Osteocyte (in vitro differentiated cells): Measurements from ENCODE around the gene SYNDIG1. TPM values are rescaled to one million over a fixed set of nuclear protein-coding genes. Genes with fewer than 3 reads are reported as not detected.

Source experiments
- DNase-seq: peaks from one replicate; pipeline ENCODE4 v3.0.0; 2021; ENCODE audit warnings: mixed read lengths; ENCODE audit not compliant: unreplicated experiment; ENCODE audit errors: extremely low spot score
- H3K27ac Mint-ChIP-seq: one replicate; pipeline ENCODE4 v1.8.0; 2021; ENCODE audit warnings: mild to moderate bottlenecking, mixed read lengths; ENCODE audit not compliant: unreplicated experiment
- H3K27me3 Mint-ChIP-seq: one replicate; pipeline ENCODE4 v1.8.0; 2021; ENCODE audit warnings: mixed read lengths; ENCODE audit not compliant: unreplicated experiment
- H3K36me3 Mint-ChIP-seq: one replicate; pipeline ENCODE4 v1.8.0; 2021; ENCODE audit warnings: mixed read lengths; ENCODE audit not compliant: unreplicated experiment
- H3K4me1 Mint-ChIP-seq: one replicate; pipeline ENCODE4 v1.8.0; 2021; ENCODE audit warnings: mixed read lengths; ENCODE audit not compliant: unreplicated experiment
- H3K4me3 Mint-ChIP-seq: one replicate; pipeline ENCODE4 v1.8.0; 2021; ENCODE audit warnings: mild to moderate bottlenecking, moderate library complexity, mixed read lengths; ENCODE audit not compliant: unreplicated experiment
- H3K9me3 Mint-ChIP-seq: one replicate; pipeline ENCODE4 v1.8.0; 2021; ENCODE audit warnings: mixed read lengths; ENCODE audit not compliant: unreplicated experiment
- total RNA-seq: library from RNA; stranded (reverse); gene quantifications from 2 replicates; pipeline ENCODE4 v1.2.1, GENCODE V29; 2021
- TF ChIP-seq, protein P1 (sequence below): fragments of 200-600 bp; sonication (generic); IDR thresholded peaks from 2 replicates; pipeline ENCODE4 v1.5.0; 2021; ENCODE audit warnings: antibody characterized with exemption, mild to moderate bottlenecking, moderate library complexity

The SYNDIG1 gene
- total RNA-seq, 1 donor from 2014 or later: 0.40 TPM

DNA sequence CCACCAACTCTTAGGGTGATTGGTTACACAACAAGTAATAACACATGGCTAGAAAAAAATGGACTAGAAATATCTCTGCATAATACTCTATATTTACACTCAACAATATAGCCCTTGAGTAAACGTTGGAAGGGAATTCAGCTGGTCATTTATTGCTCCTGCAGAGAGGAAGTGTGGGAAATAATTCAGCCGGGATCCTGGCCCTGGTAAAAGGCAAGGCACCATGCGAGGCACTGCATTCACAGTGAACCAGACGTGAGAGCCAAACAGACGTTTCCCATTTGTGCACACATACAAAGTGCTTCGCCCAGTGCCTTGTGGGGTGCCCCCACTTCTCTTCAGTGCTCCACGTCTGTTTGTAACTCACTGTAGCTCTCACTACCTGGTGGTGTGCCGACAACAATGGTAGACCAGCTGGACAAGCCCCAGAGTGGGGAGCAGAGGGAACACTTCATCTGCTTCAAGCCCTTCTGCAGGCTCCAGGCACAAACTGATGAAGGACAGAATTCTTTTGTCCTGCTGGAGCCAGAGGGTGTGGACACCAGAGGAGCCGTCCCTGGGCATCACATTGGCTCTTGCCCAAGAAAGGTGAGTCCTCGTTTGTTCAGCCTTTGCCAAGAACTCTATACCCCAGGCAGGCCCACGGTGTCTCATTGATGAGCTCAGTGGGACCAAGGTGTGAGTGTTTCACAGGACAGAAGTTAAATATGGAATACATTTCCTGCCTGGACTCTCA, 18.8 kb downstream of the SYNDIG1 start:
- H3K9me3 Mint-ChIP-seq: no peaks in the 10 kb centered on the region
- H3K4me3 Mint-ChIP-seq: no peak overlapping the region
- no peaks in the 10 kb centered on the region for H3K27me3 Mint-ChIP-seq
- TF ChIP-seq, protein P1, sequence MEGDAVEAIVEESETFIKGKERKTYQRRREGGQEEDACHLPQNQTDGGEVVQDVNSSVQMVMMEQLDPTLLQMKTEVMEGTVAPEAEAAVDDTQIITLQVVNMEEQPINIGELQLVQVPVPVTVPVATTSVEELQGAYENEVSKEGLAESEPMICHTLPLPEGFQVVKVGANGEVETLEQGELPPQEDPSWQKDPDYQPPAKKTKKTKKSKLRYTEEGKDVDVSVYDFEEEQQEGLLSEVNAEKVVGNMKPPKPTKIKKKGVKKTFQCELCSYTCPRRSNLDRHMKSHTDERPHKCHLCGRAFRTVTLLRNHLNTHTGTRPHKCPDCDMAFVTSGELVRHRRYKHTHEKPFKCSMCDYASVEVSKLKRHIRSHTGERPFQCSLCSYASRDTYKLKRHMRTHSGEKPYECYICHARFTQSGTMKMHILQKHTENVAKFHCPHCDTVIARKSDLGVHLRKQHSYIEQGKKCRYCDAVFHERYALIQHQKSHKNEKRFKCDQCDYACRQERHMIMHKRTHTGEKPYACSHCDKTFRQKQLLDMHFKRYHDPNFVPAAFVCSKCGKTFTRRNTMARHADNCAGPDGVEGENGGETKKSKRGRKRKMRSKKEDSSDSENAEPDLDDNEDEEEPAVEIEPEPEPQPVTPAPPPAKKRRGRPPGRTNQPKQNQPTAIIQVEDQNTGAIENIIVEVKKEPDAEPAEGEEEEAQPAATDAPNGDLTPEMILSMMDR: no peak
- H3K4me1 Mint-ChIP-seq: no peaks in the 10 kb centered on the region
- no peaks in the 10 kb centered on the region for H3K36me3 Mint-ChIP-seq
- DNase-seq: no peak
- H3K27ac Mint-ChIP-seq: no peak overlapping the region

DNA sequence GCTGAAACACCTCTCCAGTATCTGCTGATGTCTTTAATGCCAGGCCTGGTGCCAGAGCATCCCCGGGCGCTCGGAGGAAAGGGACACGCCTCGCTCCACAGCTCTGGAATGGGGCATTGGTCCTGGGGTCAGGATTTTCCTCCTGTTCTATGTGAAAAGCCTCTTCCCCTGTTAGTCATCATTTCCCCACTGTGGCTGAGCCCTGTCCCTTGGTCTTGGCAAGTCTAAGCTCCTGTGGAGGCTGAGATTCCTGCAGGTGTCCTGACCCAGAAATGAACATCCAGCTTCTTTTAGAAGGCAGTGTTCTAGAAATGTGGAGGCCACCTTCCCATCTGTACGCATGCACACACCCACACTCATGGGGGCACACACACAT, 19.4 kb downstream of the SYNDIG1 start:
- Mint-ChIP-seq H3K4me3 (no peak overlapping the region), H3K27me3 (no peaks in the 10 kb centered on the region), H3K9me3 (no peaks in the 10 kb centered on the region), H3K27ac (no peak overlapping the region), H3K4me1 (no peaks in the 10 kb centered on the region), H3K36me3 (no peaks in the 10 kb centered on the region)
- TF ChIP-seq, protein P1: no peak
- DNase-seq: no peak

DNA sequence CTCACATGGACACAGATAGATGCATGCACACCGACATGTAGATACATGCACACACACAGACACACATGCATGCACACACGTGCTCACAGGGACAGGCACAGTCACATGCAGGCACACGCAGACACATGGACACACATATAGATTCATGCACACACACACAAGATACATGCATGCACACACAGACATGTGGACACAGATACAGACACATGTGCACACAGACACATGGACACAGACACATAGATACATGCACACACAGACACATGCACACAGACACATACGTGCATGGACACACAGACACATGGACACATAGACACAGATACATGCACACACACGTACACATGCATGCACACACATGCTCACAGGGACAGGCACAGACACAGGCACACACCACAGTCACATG, 19.8 kb downstream of the SYNDIG1 start:
- no peak for DNase-seq
- TF ChIP-seq, protein P1: no peak
- Mint-ChIP-seq H3K9me3 (no peaks in the 10 kb centered on the region), H3K27ac (no peak overlapping the region), H3K27me3 (no peaks in the 10 kb centered on the region), H3K36me3 (no peaks in the 10 kb centered on the region), H3K4me3 (no peak overlapping the region), H3K4me1 (no peaks in the 10 kb centered on the region)

DNA sequence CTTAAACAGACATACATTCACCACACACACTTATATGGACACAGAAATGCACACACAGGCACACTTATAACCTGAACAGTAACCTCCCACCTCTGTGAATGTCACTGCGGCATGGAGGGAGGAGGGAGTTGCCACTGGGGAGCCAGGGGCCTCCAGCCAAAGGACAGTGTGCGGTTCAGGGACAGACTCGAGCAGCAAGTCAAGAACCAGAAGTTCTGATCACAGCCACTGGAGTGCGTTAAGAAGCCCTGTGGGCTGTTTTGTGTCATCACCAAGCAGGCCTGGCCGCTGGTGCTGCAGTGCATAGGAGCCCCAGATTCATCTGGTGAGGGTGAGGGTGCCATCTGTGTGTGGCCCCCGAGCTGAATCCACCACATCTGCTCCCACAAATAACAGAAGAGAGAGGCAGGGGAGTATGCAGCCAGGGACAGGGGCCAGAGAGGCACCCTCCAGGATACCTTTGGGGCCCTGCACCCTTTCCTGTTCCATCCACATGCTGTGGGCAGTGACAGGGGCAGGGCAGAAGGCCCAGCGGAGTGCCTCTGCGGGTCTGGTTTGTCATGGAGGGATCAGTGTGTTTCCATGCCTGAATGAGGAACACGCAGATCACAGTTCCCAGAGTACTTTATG, 20.3 kb downstream of the SYNDIG1 start:
- TF ChIP-seq, protein P1: no peak
- no peak for DNase-seq
- Mint-ChIP-seq H3K4me1 (no peaks in the 10 kb centered on the region), H3K36me3 (no peaks in the 10 kb centered on the region), H3K27me3 (no peaks in the 10 kb centered on the region), H3K27ac (no peak overlapping the region), H3K4me3 (no peak overlapping the region), H3K9me3 (no peaks in the 10 kb centered on the region)

DNA sequence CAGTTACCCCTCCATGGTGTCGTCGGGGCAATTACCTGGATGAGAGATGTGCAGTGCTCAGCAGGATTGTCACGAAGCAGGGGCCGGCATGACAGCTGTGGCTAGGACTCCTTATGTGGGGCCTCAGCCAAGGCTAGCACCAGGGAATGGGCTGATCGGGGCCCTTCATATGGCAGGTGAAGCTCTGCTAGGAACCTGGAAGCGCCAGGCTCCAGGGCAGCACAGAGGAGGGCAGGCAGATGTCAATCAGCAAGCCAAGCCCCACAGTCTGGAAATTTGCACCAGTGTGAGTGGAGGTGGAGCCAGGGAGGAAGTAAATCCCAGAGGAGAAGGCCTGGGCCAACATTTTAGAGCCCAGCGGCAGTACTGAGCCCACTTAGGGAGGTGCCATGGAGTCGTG, 21.2 kb downstream of the SYNDIG1 start:
- Mint-ChIP-seq H3K36me3 (no peaks in the 10 kb centered on the region), H3K27me3 (no peaks in the 10 kb centered on the region), H3K27ac (no peak overlapping the region), H3K9me3 (no peaks in the 10 kb centered on the region), H3K4me3 (no peak overlapping the region), H3K4me1 (no peaks in the 10 kb centered on the region)
- peak; percentile 69 for DNase-seq
- TF ChIP-seq, protein P1: no peak
